Mesenchymal stem cell (in vitro differentiated cells and primary cell): ENCODE results near the gene PTCHD1.

Experiments used
- DNase-seq: peaks from one replicate; pipeline ENCODE4 v3.0.0-alpha.2; 2013
- H2AFZ ChIP-seq: one replicate; pipeline ENCODE4 v1.6.1; 2013; ENCODE audit warnings: low read depth, mild to moderate bottlenecking, control low read depth, inconsistent platforms, low read length, moderate library complexity
- H2AK5ac ChIP-seq: 2 replicates; pipeline ENCODE4 v1.6.1; 2013; ENCODE audit warnings: low read length, moderate library complexity, mild to moderate bottlenecking, inconsistent platforms; ENCODE audit not compliant: severe bottlenecking
- H2BK120ac ChIP-seq: one replicate; pipeline ENCODE4 v1.6.1; 2013; ENCODE audit warnings: low read depth, mild to moderate bottlenecking, inconsistent platforms, low read length, moderate library complexity
- H2BK12ac ChIP-seq, 2 experiments: one replicate each; pipeline ENCODE4 v1.6.1; 2013; ENCODE audit warnings: inconsistent platforms in 2 of 2, low read length in 2 of 2, mild to moderate bottlenecking in 2 of 2, moderate library complexity in 2 of 2, control low read depth in 1 of 2
- H2BK15ac ChIP-seq: one replicate; pipeline ENCODE4 v1.6.1; 2013; ENCODE audit warnings: mild to moderate bottlenecking, low read depth, inconsistent platforms; ENCODE audit not compliant: poor library complexity, severe bottlenecking
- H2BK5ac ChIP-seq: 2 replicates; pipeline ENCODE4 v1.6.1; 2013; ENCODE audit warnings: low read depth, mild to moderate bottlenecking, low read length, control low read depth, inconsistent platforms; ENCODE audit not compliant: poor library complexity, severe bottlenecking
- H3K14ac ChIP-seq, 2 experiments: one replicate each; pipeline ENCODE4 v1.6.1; 2013; ENCODE audit warnings: inconsistent platforms in 2 of 2, low read length in 2 of 2, control low read depth in 1 of 2, mild to moderate bottlenecking in 1 of 2, moderate library complexity in 1 of 2
- H3K18ac ChIP-seq, 2 experiments: one replicate each; pipeline ENCODE4 v1.6.1; 2013; ENCODE audit warnings: inconsistent platforms in 2 of 2, low read length in 2 of 2, control low read depth in 1 of 2, low read depth in 1 of 2, mild to moderate bottlenecking in 1 of 2
- H3K23ac ChIP-seq, 2 experiments: one replicate each; pipeline ENCODE4 v1.6.1; 2013; ENCODE audit warnings: inconsistent platforms in 2 of 2, low read length in 2 of 2, mild to moderate bottlenecking in 2 of 2, moderate library complexity in 2 of 2, control low read depth in 1 of 2
- H3K27ac ChIP-seq: 2 replicates; pipeline ENCODE4 v1.5.1; 2013; ENCODE audit warnings: mild to moderate bottlenecking, moderate library complexity, low read length, control low read depth, inconsistent platforms; ENCODE audit not compliant: poor library complexity, severe bottlenecking
- H3K27me3 ChIP-seq, 2 experiments: 2 replicates each; pipeline versions ENCODE4 v1.6.1 to v1.7.0; 2013; ENCODE audit warnings: low read length in 2 of 2, mild to moderate bottlenecking in 2 of 2, moderate library complexity in 2 of 2, control low read depth in 1 of 2, inconsistent platforms in 1 of 2; ENCODE audit not compliant: control insufficient read depth in 1 of 2, insufficient read depth in 1 of 2
- H3K36me3 ChIP-seq, 2 experiments: 2 replicates each; pipeline versions ENCODE4 v1.6.1 to v1.7.0; 2013; ENCODE audit warnings: low read length in 2 of 2, control low read depth in 1 of 2, inconsistent platforms in 1 of 2, low read depth in 1 of 2, mild to moderate bottlenecking in 1 of 2; ENCODE audit not compliant: insufficient read depth in 2 of 2, control insufficient read depth in 1 of 2
- H3K4ac ChIP-seq, 2 experiments: one replicate each; pipeline ENCODE4 v1.6.1; 2013; ENCODE audit warnings: inconsistent platforms in 2 of 2, low read length in 2 of 2, mild to moderate bottlenecking in 2 of 2, moderate library complexity in 2 of 2, control low read depth in 1 of 2, low read depth in 1 of 2
- H3K4me1 ChIP-seq: 2 replicates; pipeline ENCODE4 v1.6.1; 2013; ENCODE audit warnings: low read depth, low read length, control low read depth; ENCODE audit not compliant: control insufficient read depth, insufficient read depth
- H3K4me2 ChIP-seq: 2 replicates; pipeline ENCODE4 v1.6.1; 2013; ENCODE audit warnings: low read length, mild to moderate bottlenecking, inconsistent platforms; ENCODE audit not compliant: poor library complexity, severe bottlenecking
- H3K4me3 ChIP-seq, 2 experiments: 2 replicates each; pipeline versions ENCODE4 v1.5.1 to v1.7.0; 2013; ENCODE audit warnings: low read length in 2 of 2, mild to moderate bottlenecking in 2 of 2, control low read depth in 1 of 2, low read depth in 1 of 2; ENCODE audit not compliant: insufficient read depth in 1 of 2
- H3K79me1 ChIP-seq: replicated peaks from 2 replicates; pipeline ENCODE4 v1.6.1; 2013; ENCODE audit warnings: mild to moderate bottlenecking, control low read depth, low read length, inconsistent platforms; ENCODE audit not compliant: poor library complexity, severe bottlenecking
- H3K9ac ChIP-seq: 2 replicates; pipeline ENCODE4 v1.7.0; 2013; ENCODE audit warnings: mild to moderate bottlenecking, low read length, moderate library complexity
- H3K9me3 ChIP-seq: 2 replicates; pipeline ENCODE4 v1.7.0; 2013; ENCODE audit warnings: mild to moderate bottlenecking, low read length; ENCODE audit not compliant: control insufficient read depth
- H4K8ac ChIP-seq: one replicate; pipeline ENCODE4 v1.6.1; 2013; ENCODE audit warnings: inconsistent platforms, mild to moderate bottlenecking, low read length, moderate library complexity
- H4K91ac ChIP-seq: one replicate; pipeline ENCODE4 v1.6.1; 2013; ENCODE audit warnings: mild to moderate bottlenecking, low read length, inconsistent platforms
- WGBS: methylation state at CpG from one replicate; pipeline ENCODE4 v1.1.7; 2013; ENCODE audit warnings: mixed read lengths; 5-methylcytosine and 5-hydroxymethylcytosine counted together

Gene PTCHD1

GRCh38 chrX:23317799-23318724 lies 16.6 kb upstream of the PTCHD1 start:
- H2BK15ac ChIP-seq = no peak overlapping the region
- H3K4ac ChIP-seq = no peak overlapping the region
- no peak overlapping the region for H4K8ac ChIP-seq
- H2BK120ac ChIP-seq = no peak overlapping the region
- H3K9me3 ChIP-seq = no peaks in the 10 kb centered on the region
- no peak overlapping the region for H3K14ac ChIP-seq
- H3K36me3 ChIP-seq = no peaks in the 10 kb centered on the region
- H3K9ac ChIP-seq = no peak overlapping the region
- H3K79me1 ChIP-seq = no peaks in the 10 kb centered on the region
- 60% methylated on average over 7 of the region's 11 CpGs for WGBS
- no peak overlapping the region for H2AFZ ChIP-seq
- H3K4me1 ChIP-seq = no peaks in the 10 kb centered on the region
- peaks cover 0 to 12% of the 10 kb centered on the region in 2 experiments for H3K27me3 ChIP-seq
- H3K18ac ChIP-seq = no peak overlapping the region
- H2BK5ac ChIP-seq = no peak overlapping the region
- no peak overlapping the region for H2BK12ac ChIP-seq
- no peak overlapping the region for H3K4me3 ChIP-seq
- H2AK5ac ChIP-seq = no peak overlapping the region
- DNase-seq = no peak
- no peak overlapping the region for H3K27ac ChIP-seq
- no peak overlapping the region for H3K23ac ChIP-seq
- H3K4me2 ChIP-seq = no peak overlapping the region
- H4K91ac ChIP-seq = no peak overlapping the region

GRCh38 chrX:23327104-23327503 lies 7.5 kb upstream of the PTCHD1 start:
- Histone ChIP-seq H3K4ac (no peak overlapping the region), H3K27ac (no peak overlapping the region), H3K79me1 (no peaks in the 10 kb centered on the region), H3K27me3 (peaks cover 12 to 65% of the 10 kb centered on the region in 2 experiments), H3K9ac (no peak overlapping the region), H4K8ac (no peak overlapping the region), H2BK12ac (no peak overlapping the region), H3K4me1 (peaks cover 2% of the 10 kb centered on the region), H2BK120ac (no peak overlapping the region), H3K14ac (no peak overlapping the region), H2AK5ac (no peak overlapping the region), H4K91ac (no peak overlapping the region), H2BK5ac (no peak overlapping the region), H3K36me3 (no peaks in the 10 kb centered on the region), H3K4me2 (no peak overlapping the region), H3K4me3 (no peak overlapping the region), H2AFZ (no peak overlapping the region), H3K18ac (no peak overlapping the region), H3K23ac (no peak overlapping the region), H3K9me3 (no peaks in the 10 kb centered on the region), H2BK15ac (no peak overlapping the region)
- no peak for DNase-seq
- 100% methylated on average over 2 of the region's 2 CpGs for WGBS

- no peaks in the 10 kb centered on the region for H3K9me3 ChIP-seq
- no peaks in the 10 kb centered on the region for H3K36me3 ChIP-seq
- H4K8ac ChIP-seq = no peak overlapping the region
These were observed 2.9 kb upstream of the PTCHD1 start for GRCh38 chrX:23331701-23332100.

GRCh38 chrX:23332101-23332887 lies 2.4 kb upstream of the PTCHD1 start:
- no peak overlapping the region for H3K27ac ChIP-seq
- 1% methylated on average over 32 of the region's 42 CpGs for WGBS

More at GRCh38 chrX:23331701-23332100, 2.9 kb upstream of the PTCHD1 start:
- Histone ChIP-seq H3K9ac (no peak overlapping the region), H2AK5ac (no peak overlapping the region), H2BK12ac (no peak overlapping the region), H2BK15ac (no peak overlapping the region), H2BK5ac (no peak overlapping the region), H4K91ac (no peak overlapping the region), H3K18ac (no peak overlapping the region), H2BK120ac (no peak overlapping the region), H3K27me3 (peaks cover 46 to 75% of the 10 kb centered on the region in 2 experiments), H3K79me1 (no peaks in the 10 kb centered on the region), H2AFZ (no peak overlapping the region), H3K4ac (no peak overlapping the region), H3K27ac (no peak overlapping the region), H3K14ac (no peak overlapping the region), H3K4me2 (no peak overlapping the region), H3K4me3 (no peak overlapping the region), H3K23ac (no peak overlapping the region), H3K4me1 (peaks cover 26% of the 10 kb centered on the region)
- no peak for DNase-seq
- 3% methylated on average over 11 of the region's 11 CpGs for WGBS

More at GRCh38 chrX:23332101-23332887, 2.4 kb upstream of the PTCHD1 start:
- Histone ChIP-seq H3K4me2 (peak overlapping the region; percentile 58), H2BK15ac (no peak overlapping the region), H3K27me3 (peaks cover 46 to 76% of the 10 kb centered on the region in 2 experiments), H2BK120ac (no peak overlapping the region), H3K9me3 (no peaks in the 10 kb centered on the region), H3K23ac (no peak overlapping the region), H4K91ac (no peak overlapping the region), H3K79me1 (no peaks in the 10 kb centered on the region), H3K14ac (no peak overlapping the region), H3K4me3 (peak overlapping the region in 1 of 2 experiments; percentile 51), H2BK12ac (no peak overlapping the region), H3K4ac (no peak overlapping the region), H2BK5ac (no peak overlapping the region), H3K18ac (no peak overlapping the region), H3K36me3 (no peaks in the 10 kb centered on the region), H3K4me1 (peaks cover 26% of the 10 kb centered on the region), H4K8ac (no peak overlapping the region), H2AK5ac (no peak overlapping the region), H3K9ac (no peak overlapping the region), H2AFZ (no peak overlapping the region)
- DNase-seq = peak; percentile 10
